Activated CD8-positive, alpha-beta memory T cell treated with anti-CD3 and anti-CD28 coated beads for 36 hours (primary cell): Measurements from ENCODE around the gene CSN1S1. TPM values are rescaled to one million over a fixed set of nuclear protein-coding genes. Genes with fewer than 3 reads are reported as not detected.
"Not testable (repeated sequence)": the region's sequence is repeated elsewhere in the genome, so short reads cannot be mapped to it uniquely, and the experiment has no call there.

Source experiments
- CTCF ChIA-PET: fragments of 350-600 bp; sonication (Branson Sonifier 250); formaldehyde crosslinking; loops from one replicate; lab custom pipeline; 2021; ENCODE audit warnings: antibody characterized with exemption; lab: Charles Lee
- POLR2A ChIA-PET: fragments of 350-600 bp; sonication (Branson Sonifier 250); formaldehyde crosslinking; loops from one replicate; lab custom pipeline; 2021; ENCODE audit warnings: antibody characterized with exemption; lab: Charles Lee
- total RNA-seq, 2 experiments: library from RNA; stranded (reverse); gene quantifications; one replicate each; pipeline ENCODE4 v1.2.3, GENCODE V29; 2021

Gene CSN1S1, protein sequence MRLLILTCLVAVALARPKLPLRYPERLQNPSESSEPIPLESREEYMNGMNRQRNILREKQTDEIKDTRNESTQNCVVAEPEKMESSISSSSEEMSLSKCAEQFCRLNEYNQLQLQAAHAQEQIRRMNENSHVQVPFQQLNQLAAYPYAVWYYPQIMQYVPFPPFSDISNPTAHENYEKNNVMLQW
- not detected for total RNA-seq

GRCh38 chr4:69930768-69931167 is at the start of gene CSN1S1:
CSN1S1 (plus strand) TSS chr4:69931068; CDS start chr4:69932556, 1,488 bp downstream.
- POLR2A ChIA-PET, result no interaction called here
- CTCF ChIA-PET, result no interaction called here

DNA sequence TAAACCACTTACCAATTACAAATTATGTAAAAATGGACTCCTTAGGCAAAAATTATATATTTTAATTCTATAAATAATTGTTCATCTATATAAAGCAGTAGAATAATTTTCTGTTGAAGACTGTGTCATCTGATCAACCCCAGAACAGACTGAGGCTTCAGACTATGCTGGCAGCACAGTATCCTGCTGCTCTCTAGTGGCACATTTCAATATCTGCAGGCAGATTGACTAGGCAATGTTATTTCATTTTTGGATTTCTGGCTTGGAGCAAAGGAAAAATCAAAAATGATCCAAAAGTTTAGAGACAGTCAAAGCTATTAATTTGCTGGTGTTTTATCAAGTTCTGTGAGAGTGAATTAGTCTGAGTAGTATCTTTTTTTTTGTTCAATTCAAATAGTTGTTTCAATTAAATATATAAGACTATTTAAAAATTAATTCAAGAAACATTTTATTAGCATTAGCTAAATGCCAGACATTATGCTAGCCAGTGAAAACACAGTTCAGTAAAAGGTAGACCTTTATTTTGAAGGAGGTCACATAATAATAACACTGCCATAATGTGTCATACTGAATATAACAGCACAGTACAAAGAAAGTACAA is 49.6 kb upstream of the CSN1S1 start:
- ChIA-PET CTCF (no interaction called here), POLR2A (no interaction called here)

DNA sequence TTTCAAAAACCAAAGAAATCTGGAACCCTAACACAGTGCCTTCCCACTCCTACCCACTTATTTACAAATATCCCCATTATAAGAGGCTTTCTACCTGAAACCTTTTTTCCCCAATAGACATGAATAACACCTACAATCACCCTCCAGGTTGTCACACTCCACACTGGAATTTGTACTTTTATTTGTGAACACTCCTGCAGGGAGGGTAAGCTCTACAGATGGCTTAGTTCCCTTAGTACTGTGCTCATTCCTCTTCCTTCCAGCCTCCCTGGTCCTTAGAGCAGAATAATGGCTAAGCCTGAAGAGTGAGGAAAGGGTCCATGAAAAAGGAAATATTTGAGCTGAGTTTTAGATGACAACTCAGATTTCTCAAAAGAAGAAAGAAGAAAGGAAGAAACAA is 48.7 kb upstream of the CSN1S1 start:
- ChIA-PET POLR2A (no interaction called here), CTCF (no interaction called here)

GRCh38 chr4:69888336-69888735 is 42.5 kb upstream of the CSN1S1 start:
- ChIA-PET POLR2A (no interaction called here), CTCF (no interaction called here)

- ChIA-PET CTCF (no interaction called here), POLR2A (no interaction called here)
Measured at GRCh38 chr4:69894186-69894585, 36.7 kb upstream of the CSN1S1 start.

DNA sequence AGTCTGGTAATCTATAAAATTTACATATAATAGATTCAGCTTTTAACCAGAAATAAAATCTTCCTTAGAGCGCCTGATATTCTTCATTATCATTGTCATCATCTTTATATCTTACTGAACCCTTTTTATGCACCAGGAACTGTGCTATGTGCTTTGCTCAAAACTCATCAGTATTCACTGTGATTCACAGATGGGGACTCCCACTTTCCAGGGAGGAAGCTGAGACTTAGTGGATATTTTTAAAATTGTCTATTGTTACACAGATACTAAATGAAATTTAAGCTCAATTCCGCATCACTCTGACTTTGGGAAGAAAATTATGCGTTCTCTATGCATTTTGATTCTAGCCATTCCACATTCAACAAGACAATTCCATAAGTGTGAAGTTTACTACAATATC is 36.1 kb upstream of the CSN1S1 start:
- CTCF ChIA-PET, result no interaction called here
- POLR2A ChIA-PET, result no interaction called here

- POLR2A ChIA-PET, result no interaction called here
- CTCF ChIA-PET, result no interaction called here
Measured at GRCh38 chr4:69896530-69897116, 34.2 kb upstream of the CSN1S1 start.

DNA sequence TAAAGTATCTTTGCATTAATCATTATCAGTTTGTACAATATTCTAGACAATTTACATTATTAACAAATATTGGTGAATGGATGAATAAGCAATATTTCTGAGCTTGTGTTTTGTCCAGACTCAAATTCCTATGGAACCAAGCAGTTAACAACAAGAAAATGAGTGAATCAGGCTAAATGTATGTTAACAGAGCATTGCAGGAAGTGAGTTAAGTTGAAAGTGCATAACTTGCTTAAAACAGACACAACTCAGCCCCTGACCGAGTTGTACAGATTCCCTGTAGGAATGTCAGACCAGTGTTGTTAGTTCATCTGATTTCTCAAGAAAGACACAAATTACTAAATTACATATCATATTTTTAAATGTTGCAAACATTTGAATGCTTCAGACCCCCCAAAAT is 23.7 kb upstream of the CSN1S1 start:
- ChIA-PET CTCF (no interaction called here), POLR2A (no interaction called here)

GRCh38 chr4:69909195-69909594 is 21.7 kb upstream of the CSN1S1 start:
- CTCF ChIA-PET, result no interaction called here
- POLR2A ChIA-PET, result no interaction called here

DNA sequence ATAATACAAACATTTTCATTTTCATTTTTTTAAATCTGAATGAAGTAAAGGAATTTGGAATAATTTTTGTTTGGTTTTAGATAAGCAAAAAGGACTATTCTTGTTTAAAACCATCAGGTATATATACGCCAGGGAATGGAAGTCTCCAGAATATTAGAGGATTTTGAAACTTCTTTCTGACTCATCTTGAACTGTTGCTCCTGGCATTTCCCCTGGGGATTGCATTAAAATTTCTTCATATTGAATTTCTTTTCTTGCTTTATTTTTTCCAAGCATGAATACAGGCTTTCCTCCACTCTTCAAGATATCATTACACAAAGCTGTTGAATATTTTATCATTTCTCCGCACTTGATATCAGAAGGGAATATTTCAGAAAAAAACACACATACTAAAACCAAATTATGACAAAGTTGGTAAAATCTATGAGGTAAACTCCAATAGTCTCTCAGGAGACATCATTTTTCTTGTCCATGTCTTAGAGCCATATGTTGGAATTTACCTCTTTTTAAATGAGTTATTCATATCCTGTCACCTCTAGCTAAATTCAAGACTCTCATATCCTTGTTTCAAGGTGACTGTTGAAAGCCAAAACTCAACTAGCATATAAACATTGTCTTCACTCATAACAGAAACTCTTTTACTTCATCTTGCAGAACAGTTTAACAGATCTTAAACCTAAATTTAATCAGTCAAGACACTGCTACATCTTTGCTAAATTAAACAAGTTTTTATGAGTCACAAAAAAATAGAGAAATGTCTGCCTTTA is 20.7 kb upstream of the CSN1S1 start:
- POLR2A ChIA-PET, result no interaction called here
- CTCF ChIA-PET, result no interaction called here

- ChIA-PET CTCF (no interaction called here), POLR2A (no interaction called here)
Measured at GRCh38 chr4:69920874-69921273, 10.0 kb upstream of the CSN1S1 start.

- POLR2A ChIA-PET, CTCF ChIA-PET: not testable (repeated sequence)
Measured at GRCh38 chr4:69923782-69924410, 7.0 kb upstream of the CSN1S1 start.

GRCh38 chr4:69934150-69934549 is 3.3 kb downstream of the CSN1S1 start:
- CTCF ChIA-PET, result no interaction called here
- POLR2A ChIA-PET, result no interaction called here

- ChIA-PET POLR2A (no interaction called here), CTCF (no interaction called here)
Measured at GRCh38 chr4:69936566-69936965, 5.7 kb downstream of the CSN1S1 start.

- CTCF ChIA-PET, result no interaction called here
- POLR2A ChIA-PET, result no interaction called here
Measured at GRCh38 chr4:69951602-69952001, 20.7 kb downstream of the CSN1S1 start.

- CTCF ChIA-PET, result no interaction called here
Measured at GRCh38 chr4:69957209-69957608, 26.3 kb downstream of the CSN1S1 start.

DNA sequence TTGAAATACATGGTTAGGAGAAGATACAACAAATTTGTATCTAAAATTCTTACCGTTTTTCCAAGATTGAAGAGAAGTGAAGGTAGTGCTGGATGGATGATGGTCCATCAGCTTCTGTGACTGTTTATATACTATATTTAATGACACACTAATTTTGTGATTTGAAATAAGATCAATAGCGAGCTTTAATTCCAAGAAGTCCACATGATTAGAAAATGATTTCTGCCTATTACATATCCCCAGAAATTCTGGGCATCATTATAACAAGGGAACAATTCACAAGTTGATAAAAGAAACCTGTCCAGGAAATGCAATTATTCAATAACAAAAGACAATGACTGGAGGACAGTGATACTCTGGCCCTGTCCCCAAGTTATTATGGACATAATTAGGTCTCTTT is 34.8 kb downstream of the CSN1S1 start, which contains the start of gene CSN2:
TSS of gene CSN2 (minus strand) at position 101 of the 400 bp plus-strand sequence. CDS start 4,733 bp downstream, outside the sequence.
- CTCF ChIA-PET, result no interaction called here
- POLR2A ChIA-PET, result no interaction called here

More at GRCh38 chr4:69957209-69957608, 26.3 kb downstream of the CSN1S1 start:
- POLR2A ChIA-PET, result no interaction called here

- ChIA-PET POLR2A (no interaction called here), CTCF (no interaction called here)
Measured at GRCh38 chr4:69970071-69970470, 39.2 kb downstream of the CSN1S1 start.

DNA sequence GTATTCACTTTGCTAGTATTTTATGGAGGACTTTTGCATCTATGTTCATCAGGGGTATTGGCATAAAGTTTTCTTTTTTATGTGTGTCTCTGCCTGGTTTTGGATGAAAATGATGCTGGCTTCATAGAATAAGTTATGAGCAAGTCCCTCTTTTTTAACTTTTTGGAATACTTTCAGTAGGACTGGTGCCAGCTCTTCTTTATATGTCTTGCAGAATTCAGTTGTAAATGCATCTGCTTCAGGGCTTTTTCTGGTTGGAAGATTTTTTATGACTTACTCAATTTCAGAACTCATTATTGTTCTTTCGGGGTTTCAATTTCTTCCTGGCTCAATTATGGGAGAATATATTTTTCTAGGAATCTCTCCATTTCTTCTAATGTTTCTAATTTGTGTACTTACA is 43.8 kb downstream of the CSN1S1 start:
- CTCF ChIA-PET, result no interaction called here
- POLR2A ChIA-PET, result no interaction called here

DNA sequence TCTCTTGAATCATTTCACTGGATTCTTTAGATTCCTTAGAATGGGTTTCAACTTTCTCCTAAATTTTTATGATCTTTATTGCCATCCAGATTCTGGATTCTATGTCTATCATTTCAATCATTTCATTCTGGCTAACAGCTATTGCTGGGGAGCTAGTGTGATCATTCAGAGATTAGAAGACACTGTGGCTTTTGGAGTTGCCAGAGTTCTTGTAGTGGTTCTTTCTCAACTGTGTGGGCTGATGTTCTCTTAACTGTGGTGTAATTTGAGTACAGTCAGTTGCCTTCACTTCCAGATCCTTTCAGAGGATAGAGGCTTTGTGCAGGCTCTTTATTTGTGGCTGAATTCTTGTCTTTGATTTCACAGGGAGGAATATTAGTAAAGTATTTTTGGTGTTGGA is 46.7 kb downstream of the CSN1S1 start:
- CTCF ChIA-PET, result no interaction called here
- POLR2A ChIA-PET, result no interaction called here
